T-cell (primary cell): Measurements from ENCODE around the gene OCA2. TPM values are rescaled to one million over a fixed set of nuclear protein-coding genes. Genes with fewer than 3 reads are reported as not detected.
"Not testable (repeated sequence)": the region's sequence is repeated elsewhere in the genome, so short reads cannot be mapped to it uniquely, and the experiment has no call there.

ENCODE experiments used
- ATAC-seq, 4 experiments: fragments of 200-7000 bp in 3 of 4; fragments of 150-1000 bp in 1 of 4; cut with Tn5 transposase; replicated peaks in 1 of 4; 1 replicate in 3 of 4; 2 replicates in 1 of 4; pipeline ENCODE4 v1.10.0; 2021; ENCODE audit warnings: moderate library complexity in 3 of 4, mild to moderate bottlenecking in 2 of 4, moderate number of reproducible peaks in 1 of 4
- CTCF ChIA-PET, 2 donors: fragments of 300-600 bp; sonication (Branson Sonifier 250); formaldehyde crosslinking; loops; one replicate each; lab custom pipeline; 2022; ENCODE audit warnings: antibody characterized with exemption in 2 of 2; lab: Charles Lee
- POLR2A ChIA-PET, 2 donors: fragments of 300-600 bp; sonication (Branson Sonifier 250); formaldehyde crosslinking; loops; one replicate each; lab custom pipeline; 2022; ENCODE audit warnings: antibody characterized with exemption in 2 of 2; lab: Charles Lee
- DNase-seq, 35 experiments: peaks; one replicate each; pipeline versions ENCODE4 v3.0.0 to v3.0.0-alpha.2; 2013 to 2023
- H3K27ac ChIP-seq: one replicate; pipeline ENCODE4 v1.5.1; 2013; ENCODE audit warnings: low read length
- H3K27me3 ChIP-seq, 2 experiments: replicated peaks in 1 of 2; 1 replicate in 1 of 2; 2 replicates in 1 of 2; pipeline versions ENCODE4 v1.6.1 to v1.7.0; 2013; ENCODE audit warnings: low read length in 1 of 2, mixed read lengths in 1 of 2; ENCODE audit not compliant: control insufficient read depth in 2 of 2, insufficient read depth in 2 of 2; ENCODE audit errors: extremely low read depth in 1 of 2
- H3K36me3 ChIP-seq, 2 donors: 1 replicate in 1 of 2; 2 replicates in 1 of 2; pipeline versions ENCODE4 v1.6.1 to v1.7.0; 2013; ENCODE audit warnings: low read length in 1 of 2; ENCODE audit not compliant: control insufficient read depth in 2 of 2, insufficient read depth in 1 of 2; ENCODE audit errors: extremely low read depth in 1 of 2
- H3K4me1 ChIP-seq, 2 experiments: 1 replicate in 1 of 2; 2 replicates in 1 of 2; pipeline versions ENCODE4 v1.6.1 to v1.7.0; 2013; ENCODE audit warnings: low read length in 2 of 2, mixed read lengths in 1 of 2; ENCODE audit not compliant: insufficient read depth in 2 of 2, control insufficient read depth in 1 of 2; ENCODE audit errors: extremely low read depth in 1 of 2
- H3K4me3 ChIP-seq, 2 donors: 1 replicate in 1 of 2; 2 replicates in 1 of 2; pipeline versions ENCODE4 v1.5.1 to v1.7.0; 2013; ENCODE audit warnings: mild to moderate bottlenecking in 2 of 2, low read length in 1 of 2, moderate library complexity in 1 of 2; ENCODE audit not compliant: control insufficient read depth in 1 of 2; ENCODE audit errors: extremely low read depth in 1 of 2
- H3K9me3 ChIP-seq: 2 replicates; pipeline ENCODE4 v1.7.0; 2013
- H3K27ac Mint-ChIP-seq, 2 donors: one replicate each; pipeline ENCODE4 v1.8.0; 2020 to 2021; ENCODE audit warnings: mild to moderate bottlenecking in 2 of 2, mixed read lengths in 2 of 2
- H3K27me3 Mint-ChIP-seq, 2 donors: one replicate each; pipeline ENCODE4 v1.8.0; 2021 to 2022; ENCODE audit warnings: mixed read lengths in 2 of 2
- H3K36me3 Mint-ChIP-seq: one replicate; pipeline ENCODE4 v1.8.0; 2021; ENCODE audit warnings: mixed read lengths
- H3K4me1 Mint-ChIP-seq, 3 donors: one replicate each; pipeline ENCODE4 v1.8.0; 2020 to 2022; ENCODE audit warnings: mixed read lengths in 3 of 3, mild to moderate bottlenecking in 1 of 3
- H3K4me3 Mint-ChIP-seq, 3 donors: one replicate each; pipeline ENCODE4 v1.8.0; 2020 to 2022; ENCODE audit warnings: mild to moderate bottlenecking in 3 of 3, mixed read lengths in 3 of 3, moderate library complexity in 3 of 3
- H3K9me3 Mint-ChIP-seq, 3 donors: one replicate each; pipeline ENCODE4 v1.8.0; 2020 to 2022; ENCODE audit warnings: mixed read lengths in 3 of 3
- WGBS: methylation state at CpG from one replicate; pipeline ENCODE4 v1.1.5; 2013; ENCODE audit warnings: missing lambda C conversion rate; ENCODE audit not compliant: insufficient coverage; 5-methylcytosine and 5-hydroxymethylcytosine counted together
- total RNA-seq, 35 experiments: library from RNA in 6 of 35; stranded (reverse) in 6 of 35; fragments of 120-200 nt in 1 of 35; gene quantifications; one replicate each; pipeline versions ENCODE4 v1.2.1 to v1.2.4 and lab custom pipeline; 2013 to 2026

Gene OCA2
- under 1 TPM in 2 of 5 donors, not detected in 3; 0.19 to 0.67 TPM for total RNA-seq
- 0.13 TPM for total RNA-seq (2013)
- 0 to 1.3 (median 0) reads per million in 29 experiments for total RNA-seq (lab: John Stamatoyannopoulos, UW)

GRCh38 chr15:28098766-28099554, at the start of gene OCA2:
TSS of gene OCA2 (minus strand) at chr15:28099315. CDS start at chr15:28081874, 17,441 bp downstream.
- Mint-ChIP-seq H3K4me1 (peaks cover 24 to 41% (median 35%) of the 10 kb centered on the region in 3 donors), H3K36me3 (no peaks in the 10 kb centered on the region), H3K27me3 (peaks cover 32 to 63% of the 10 kb centered on the region in 2 donors), H3K27ac (no peak within 1 kb of the TSS), H3K4me3 (peak within 1 kb of the TSS; percentile 22 to 79 (median 29)), H3K9me3 (no peaks in the 10 kb centered on the region)
- WGBS = 6% methylated on average over 41 of the region's 52 CpGs
- peak in 3 of 4 experiments; percentile 13 to 44 (median 33) for ATAC-seq
- CTCF ChIA-PET = no interaction called here
- peaks cover 27 to 84% of the 10 kb centered on the region in 2 experiments for H3K27me3 ChIP-seq
- H3K36me3 ChIP-seq = no peaks in the 10 kb centered on the region
- no peak within 1 kb of the TSS for H3K27ac ChIP-seq
- DNase-seq = peak in 28 of 35 experiments; percentile 21 to 70 (median 46)
- H3K4me1 ChIP-seq = peaks cover 13 to 50% of the 10 kb centered on the region in 2 experiments
- POLR2A ChIA-PET = no interaction called here
- H3K9me3 ChIP-seq = no peaks in the 10 kb centered on the region
- H3K4me3 ChIP-seq = peak within 1 kb of the TSS; percentile 4 to 53

- Mint-ChIP-seq H3K36me3 (peaks cover 74% of the 10 kb centered on the region), H3K27me3 (no peaks in the 10 kb centered on the region), H3K9me3 (peaks cover 13 to 32% (median 17%) of the 10 kb centered on the region in 3 donors), H3K4me1 (peaks cover 3 to 5% (median 3%) of the 10 kb centered on the region in 3 donors), H3K27ac (peak overlapping the region in 1 of 2 donors; percentile 48), H3K4me3 (no peak overlapping the region)
- no peak overlapping the region for H3K4me3 ChIP-seq
- no peaks in the 10 kb centered on the region for H3K4me1 ChIP-seq
- DNase-seq (no peak), ATAC-seq (no peak)
- no peaks in the 10 kb centered on the region for H3K9me3 ChIP-seq
- WGBS = no CpG with 5 or more reads among the region's 3 CpGs
- CTCF ChIA-PET = no interaction called here
- H3K27ac ChIP-seq = no peak overlapping the region
- POLR2A ChIA-PET = no interaction called here
- H3K36me3 ChIP-seq = peaks cover 12 to 22% of the 10 kb centered on the region in 2 donors
- no peaks in the 10 kb centered on the region for H3K27me3 ChIP-seq
These were observed 48.7 kb upstream of the OCA2 start for GRCh38 chr15:28147801-28148200.

- H3K27me3 ChIP-seq, POLR2A ChIA-PET, H3K27me3 Mint-ChIP-seq, DNase-seq, H3K4me3 ChIP-seq, CTCF ChIA-PET, H3K27ac ChIP-seq, H3K4me1 ChIP-seq, H3K9me3 ChIP-seq, H3K27ac Mint-ChIP-seq, H3K4me1 Mint-ChIP-seq, H3K4me3 Mint-ChIP-seq: not testable (repeated sequence)
- Mint-ChIP-seq H3K36me3 (peaks cover 64% of the 10 kb centered on the region), H3K9me3 (peaks cover 13 to 25% (median 17%) of the 10 kb centered on the region in 3 donors)
- H3K36me3 ChIP-seq = peaks cover 8 to 31% of the 10 kb centered on the region in 2 donors
- peak in 2 of 4 experiments; percentile 66 to 87 for ATAC-seq
- 88% methylated on average over 1 of the region's 4 CpGs for WGBS
These were observed 46.3 kb upstream of the OCA2 start for GRCh38 chr15:28145419-28145818.

- DNase-seq (no peak), ATAC-seq (no peak)
- no CpG with 5 or more reads among the region's 6 CpGs for WGBS
- POLR2A ChIA-PET = no interaction called here
- Mint-ChIP-seq H3K27ac (no peak overlapping the region), H3K4me1 (peaks cover 27 to 29% (median 28%) of the 10 kb centered on the region in 3 donors), H3K4me3 (no peak overlapping the region), H3K27me3 (no peaks in the 10 kb centered on the region), H3K9me3 (no peaks in the 10 kb centered on the region), H3K36me3 (peaks cover 56% of the 10 kb centered on the region)
- peaks cover 8 to 13% of the 10 kb centered on the region in 2 experiments for H3K4me1 ChIP-seq
- no peak overlapping the region for H3K27ac ChIP-seq
- CTCF ChIA-PET = no interaction called here
- no peaks in the 10 kb centered on the region for H3K9me3 ChIP-seq
- H3K4me3 ChIP-seq = no peak overlapping the region
- H3K27me3 ChIP-seq = no peaks in the 10 kb centered on the region
- H3K36me3 ChIP-seq = peaks cover 3 to 33% of the 10 kb centered on the region in 2 donors
These were observed 40.9 kb upstream of the OCA2 start for GRCh38 chr15:28140062-28140461.

GRCh38 chr15:28137408-28138039, 38.4 kb upstream of the OCA2 start:
- H3K36me3 ChIP-seq = peaks cover 0 to 18% of the 10 kb centered on the region in 2 donors
- Mint-ChIP-seq H3K36me3 (peaks cover 57% of the 10 kb centered on the region), H3K4me1 (peaks cover 27 to 36% (median 32%) of the 10 kb centered on the region in 3 donors), H3K27ac (peak overlapping the region; percentile 87 to 93), H3K4me3 (peak overlapping the region in 2 of 3 donors; percentile 7 to 15)
- H3K9me3 Mint-ChIP-seq, H3K4me3 ChIP-seq, H3K27me3 Mint-ChIP-seq, H3K27me3 ChIP-seq, POLR2A ChIA-PET, H3K9me3 ChIP-seq: not testable (repeated sequence)
- ATAC-seq (peak in 2 of 4 experiments; percentile 33 to 55), DNase-seq (peak in 1 of 35 experiments; percentile 7)
- no CpG with 5 or more reads among the region's 9 CpGs for WGBS
- CTCF ChIA-PET = interaction anchor here in 1 of 2 donors (0.6 to 0.8 kb wide), 2 partner anchors 11 to 889 kb away, joined by 3 read pairs; no protein-coding TSS in a partner anchor
- H3K4me1 ChIP-seq = peaks cover 8 to 13% of the 10 kb centered on the region in 2 experiments
- H3K27ac ChIP-seq = peak overlapping the region; percentile 83

GRCh38 chr15:28136236-28136904, 37.3 kb upstream of the OCA2 start:
- WGBS = 0% methylated on average over 2 of the region's 6 CpGs
- Mint-ChIP-seq H3K4me1 (peaks cover 27 to 36% (median 32%) of the 10 kb centered on the region in 3 donors), H3K36me3 (peaks cover 49% of the 10 kb centered on the region), H3K27ac (peak overlapping the region; percentile 87 to 93), H3K4me3 (peak overlapping the region in 2 of 3 donors; percentile 7 to 34)
- POLR2A ChIA-PET, H3K27me3 ChIP-seq, H3K9me3 ChIP-seq, H3K27me3 Mint-ChIP-seq, H3K4me3 ChIP-seq, CTCF ChIA-PET, H3K9me3 Mint-ChIP-seq: not testable (repeated sequence)
- H3K36me3 ChIP-seq = peaks cover 4 to 21% of the 10 kb centered on the region in 2 donors
- peaks cover 8 to 13% of the 10 kb centered on the region in 2 experiments for H3K4me1 ChIP-seq
- ATAC-seq (peak; percentile 91 to 100 (median 92)), DNase-seq (peak in 17 of 35 experiments; percentile 6 to 52 (median 20))
- peak overlapping the region; percentile 83 for H3K27ac ChIP-seq
